ENCODE data around the gene NAE1. TPM values are rescaled to one million over a fixed set of nuclear protein-coding genes. Genes with fewer than 3 reads are reported as not detected.

The NAE1 gene
- total RNA-seq, 1 experiment from 2014 or later = 65.7 TPM

- ChIA-PET CTCF (interaction anchor here (0.6 to 10.4 kb wide), 7 partner anchors 11 to 228 kb away, joined by 3 to 197 read pairs (median 15); partner anchors contain the start of gene CA7), POLR2A (no interaction called here)
- Mint-ChIP-seq H3K36me3 (ENCODE audit: insufficient read depth, unreplicated experiment) (peaks cover 11% of the 10 kb centered on the region), H3K27me3 (ENCODE audit: insufficient read depth, unreplicated experiment) (no peaks in the 10 kb centered on the region), H3K4me1 (ENCODE audit: insufficient read depth, unreplicated experiment) (peaks cover 22% of the 10 kb centered on the region), H3K27ac (ENCODE audit: low read depth, unreplicated experiment) (no peak overlapping the region), H3K9me3 (ENCODE audit: unreplicated experiment) (no peaks in the 10 kb centered on the region), H3K4me3 (ENCODE audit: unreplicated experiment) (no peak overlapping the region)
- TF ChIP-seq, protein P1, sequence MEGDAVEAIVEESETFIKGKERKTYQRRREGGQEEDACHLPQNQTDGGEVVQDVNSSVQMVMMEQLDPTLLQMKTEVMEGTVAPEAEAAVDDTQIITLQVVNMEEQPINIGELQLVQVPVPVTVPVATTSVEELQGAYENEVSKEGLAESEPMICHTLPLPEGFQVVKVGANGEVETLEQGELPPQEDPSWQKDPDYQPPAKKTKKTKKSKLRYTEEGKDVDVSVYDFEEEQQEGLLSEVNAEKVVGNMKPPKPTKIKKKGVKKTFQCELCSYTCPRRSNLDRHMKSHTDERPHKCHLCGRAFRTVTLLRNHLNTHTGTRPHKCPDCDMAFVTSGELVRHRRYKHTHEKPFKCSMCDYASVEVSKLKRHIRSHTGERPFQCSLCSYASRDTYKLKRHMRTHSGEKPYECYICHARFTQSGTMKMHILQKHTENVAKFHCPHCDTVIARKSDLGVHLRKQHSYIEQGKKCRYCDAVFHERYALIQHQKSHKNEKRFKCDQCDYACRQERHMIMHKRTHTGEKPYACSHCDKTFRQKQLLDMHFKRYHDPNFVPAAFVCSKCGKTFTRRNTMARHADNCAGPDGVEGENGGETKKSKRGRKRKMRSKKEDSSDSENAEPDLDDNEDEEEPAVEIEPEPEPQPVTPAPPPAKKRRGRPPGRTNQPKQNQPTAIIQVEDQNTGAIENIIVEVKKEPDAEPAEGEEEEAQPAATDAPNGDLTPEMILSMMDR (IDR thresholded peaks at IDR 0.05; ENCODE audit: unreplicated experiment) = no peak
- intact Hi-C loops (cut with micrococcal nuclease) = no loop called here
- BruUV-seq (replicated peaks) = no TSS peak
- no peak for DNase-seq (ENCODE audit: unreplicated experiment)
Observed at GRCh38 chr16:66832190-66832589, 1.4 kb upstream of the NAE1 start.

- DNase-seq (ENCODE audit: unreplicated experiment) = no peak
- peaks cover 14% of the 10 kb centered on the region for H3K4me1 Mint-ChIP-seq (ENCODE audit: insufficient read depth, unreplicated experiment)
- no peaks in the 10 kb centered on the region for H3K9me3 Mint-ChIP-seq (ENCODE audit: unreplicated experiment)
- CTCF ChIA-PET = interaction anchor here (0.6 to 3.6 kb wide), 5 partner anchors 44 to 217 kb away, joined by 3 to 28 read pairs (median 3); no protein-coding TSS in a partner anchor
- H3K4me3 Mint-ChIP-seq (ENCODE audit: unreplicated experiment) = no peak overlapping the region
- H3K27me3 Mint-ChIP-seq (ENCODE audit: insufficient read depth, unreplicated experiment) = no peaks in the 10 kb centered on the region
- no TSS peak for BruUV-seq (replicated peaks)
- H3K36me3 Mint-ChIP-seq (ENCODE audit: insufficient read depth, unreplicated experiment) = peaks cover 82% of the 10 kb centered on the region
- POLR2A ChIA-PET = interaction anchor here (1.0 to 1.1 kb wide), 2 partner anchors 20 to 58 kb away, joined by 3 to 4 read pairs; partner anchors contain the start of gene CA7
- intact Hi-C loops (cut with micrococcal nuclease) = no loop called here
- TF ChIP-seq, protein P1 (IDR thresholded peaks at IDR 0.05; ENCODE audit: unreplicated experiment) = no peak
- no peak overlapping the region for H3K27ac Mint-ChIP-seq (ENCODE audit: low read depth, unreplicated experiment)
Observed at GRCh38 chr16:66824006-66824405, 6.8 kb downstream of the NAE1 start.

DNA sequence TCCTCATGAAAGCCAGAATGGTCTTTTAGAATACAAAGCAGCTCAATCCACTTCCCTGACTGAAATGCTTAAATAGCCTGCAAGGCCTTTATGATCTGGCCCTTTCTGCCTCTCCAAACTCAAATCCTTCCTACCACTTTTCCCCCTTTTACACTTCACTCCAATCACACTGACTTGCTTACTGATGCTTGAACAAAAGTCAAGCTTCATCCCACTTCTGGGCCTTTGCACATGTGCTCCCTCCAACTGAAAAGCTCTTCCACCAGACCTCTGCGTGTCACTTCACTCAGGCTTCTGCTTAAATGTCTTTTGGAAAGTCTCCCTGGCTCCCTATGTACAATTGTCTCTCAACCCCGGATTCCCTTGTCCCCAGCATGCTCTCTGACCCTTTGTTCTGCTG, 16.0 kb downstream of the NAE1 start:
- intact Hi-C loops (cut with micrococcal nuclease) = no loop called here
- no peaks in the 10 kb centered on the region for H3K4me1 Mint-ChIP-seq (ENCODE audit: insufficient read depth, unreplicated experiment)
- TF ChIP-seq, protein P1 (IDR thresholded peaks at IDR 0.05; ENCODE audit: unreplicated experiment) = no peak
- H3K27me3 Mint-ChIP-seq (ENCODE audit: insufficient read depth, unreplicated experiment) = no peaks in the 10 kb centered on the region
- POLR2A ChIA-PET = interaction anchor here (1.1 kb wide), 1 partner anchor 15 kb away, joined by 5 read pairs; no protein-coding TSS in a partner anchor
- DNase-seq (ENCODE audit: unreplicated experiment) = no peak
- H3K27ac Mint-ChIP-seq (ENCODE audit: low read depth, unreplicated experiment) = no peak overlapping the region
- no TSS peak for BruUV-seq (replicated peaks)
- peaks cover 97% of the 10 kb centered on the region for H3K36me3 Mint-ChIP-seq (ENCODE audit: insufficient read depth, unreplicated experiment)
- H3K9me3 Mint-ChIP-seq (ENCODE audit: unreplicated experiment) = no peaks in the 10 kb centered on the region
- CTCF ChIA-PET = interaction anchor here (1.0 to 3.3 kb wide), 3 partner anchors 15 to 63 kb away, joined by 3 to 23 read pairs (median 5); partner anchors contain the start of genes DYNC1LI2 and NAE1
- H3K4me3 Mint-ChIP-seq (ENCODE audit: unreplicated experiment) = no peak overlapping the region

DNA sequence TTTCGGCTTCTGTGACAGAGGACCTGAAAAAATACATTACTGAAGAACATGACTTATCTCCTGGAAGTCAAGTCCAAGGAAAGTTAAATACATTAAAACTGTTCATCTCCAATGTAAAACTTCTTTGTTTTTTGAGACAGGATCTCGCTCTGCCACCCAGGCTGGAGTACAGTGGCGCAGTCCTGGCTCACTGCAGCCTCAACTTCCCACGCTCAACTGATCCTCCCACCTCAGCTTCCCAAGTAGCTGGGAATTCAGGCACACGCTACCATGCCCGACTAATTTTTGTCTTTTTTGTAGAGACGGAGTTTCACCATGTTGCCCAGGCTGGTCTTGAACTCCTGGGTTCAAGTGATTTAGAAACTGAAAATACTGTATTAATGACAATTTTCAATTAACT, 19.7 kb downstream of the NAE1 start:
- ChIA-PET CTCF (interaction anchor here (0.6 to 1.5 kb wide), 3 partner anchors 57 to 249 kb away, joined by 3 to 6 read pairs (median 3); no protein-coding TSS in a partner anchor), POLR2A (interaction anchor here (1.9 kb wide), 1 partner anchor 18 kb away, joined by 5 read pairs; no protein-coding TSS in a partner anchor)
- Mint-ChIP-seq H3K27ac (ENCODE audit: low read depth, unreplicated experiment) (no peak overlapping the region), H3K4me1 (ENCODE audit: insufficient read depth, unreplicated experiment) (no peaks in the 10 kb centered on the region), H3K27me3 (ENCODE audit: insufficient read depth, unreplicated experiment) (no peaks in the 10 kb centered on the region), H3K36me3 (ENCODE audit: insufficient read depth, unreplicated experiment) (peaks cover 97% of the 10 kb centered on the region), H3K9me3 (ENCODE audit: unreplicated experiment) (no peaks in the 10 kb centered on the region), H3K4me3 (ENCODE audit: unreplicated experiment) (no peak overlapping the region)
- TF ChIP-seq, protein P1 (IDR thresholded peaks at IDR 0.05; ENCODE audit: unreplicated experiment) = no peak
- intact Hi-C loops (cut with micrococcal nuclease) = no loop called here
- no TSS peak for BruUV-seq (replicated peaks)
- no peak for DNase-seq (ENCODE audit: unreplicated experiment)

Measured in MCF 10A (cell line).